RWPE1 (cell line): ENCODE results near the gene CACNB1.
"Not testable (repeated sequence)": the region's sequence is repeated elsewhere in the genome, so short reads cannot be mapped to it uniquely, and the experiment has no call there.

Source experiments
- CTCF ChIA-PET: fragments of 350-600 bp; sonication (Branson Sonifier 250); formaldehyde crosslinking; extraction: SDS; loops from one replicate; lab custom pipeline; 2021; lab: Yijun Ruan, JAX
- POLR2A ChIA-PET: fragments of 400-600 bp; formaldehyde crosslinking; extraction: SDS; loops from one replicate; lab custom pipeline; 2020; ENCODE audit warnings: antibody characterized with exemption; ENCODE audit not compliant: low non-redundant PET; lab: Yijun Ruan, JAX
- DNase-seq: peaks from one replicate; pipeline ENCODE4 v3.0.0; 2012; ENCODE audit warnings: low spot score
- H3K27ac ChIP-seq: fragments of 450-650 bp; 2 replicates; pipeline ENCODE4 v1.5.1; 2017
- TF ChIP-seq, protein P1 (sequence below): fragments of 450-650 bp; conservative IDR thresholded peaks from 2 replicates; pipeline ENCODE4 v1.5.1; 2017; ENCODE audit warnings: low read depth, mild to moderate bottlenecking

CACNB1 gene

DNA sequence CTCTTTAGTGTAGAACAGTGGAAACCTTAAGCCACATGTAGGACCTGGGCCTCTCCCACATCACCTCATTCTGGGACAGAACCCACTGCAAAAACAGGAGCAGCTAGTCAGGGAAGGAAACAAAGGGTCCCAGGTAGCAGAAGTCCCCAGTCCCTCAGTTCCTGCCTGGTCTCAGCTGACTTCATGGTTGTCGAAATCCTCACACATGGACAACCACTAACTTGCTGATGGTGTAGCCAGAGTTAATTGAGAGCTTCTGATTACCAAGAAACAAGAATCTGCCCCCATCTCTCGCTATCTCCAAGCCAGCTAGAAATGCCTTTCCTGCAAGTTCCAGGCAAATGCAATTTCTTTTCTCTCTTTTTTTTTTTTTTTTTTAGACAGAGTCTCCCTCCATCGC lies 28.0 kb downstream of the CACNB1 start:
- ChIA-PET CTCF (no interaction called here), POLR2A (interaction anchor here (0.6 kb wide), 1 partner anchor 113 kb away, joined by 3 read pairs; no protein-coding TSS in a partner anchor)
- H3K27ac ChIP-seq, result no peak overlapping the region
- DNase-seq, result no peak
- TF ChIP-seq, protein P1, sequence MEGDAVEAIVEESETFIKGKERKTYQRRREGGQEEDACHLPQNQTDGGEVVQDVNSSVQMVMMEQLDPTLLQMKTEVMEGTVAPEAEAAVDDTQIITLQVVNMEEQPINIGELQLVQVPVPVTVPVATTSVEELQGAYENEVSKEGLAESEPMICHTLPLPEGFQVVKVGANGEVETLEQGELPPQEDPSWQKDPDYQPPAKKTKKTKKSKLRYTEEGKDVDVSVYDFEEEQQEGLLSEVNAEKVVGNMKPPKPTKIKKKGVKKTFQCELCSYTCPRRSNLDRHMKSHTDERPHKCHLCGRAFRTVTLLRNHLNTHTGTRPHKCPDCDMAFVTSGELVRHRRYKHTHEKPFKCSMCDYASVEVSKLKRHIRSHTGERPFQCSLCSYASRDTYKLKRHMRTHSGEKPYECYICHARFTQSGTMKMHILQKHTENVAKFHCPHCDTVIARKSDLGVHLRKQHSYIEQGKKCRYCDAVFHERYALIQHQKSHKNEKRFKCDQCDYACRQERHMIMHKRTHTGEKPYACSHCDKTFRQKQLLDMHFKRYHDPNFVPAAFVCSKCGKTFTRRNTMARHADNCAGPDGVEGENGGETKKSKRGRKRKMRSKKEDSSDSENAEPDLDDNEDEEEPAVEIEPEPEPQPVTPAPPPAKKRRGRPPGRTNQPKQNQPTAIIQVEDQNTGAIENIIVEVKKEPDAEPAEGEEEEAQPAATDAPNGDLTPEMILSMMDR, result no peak

DNA sequence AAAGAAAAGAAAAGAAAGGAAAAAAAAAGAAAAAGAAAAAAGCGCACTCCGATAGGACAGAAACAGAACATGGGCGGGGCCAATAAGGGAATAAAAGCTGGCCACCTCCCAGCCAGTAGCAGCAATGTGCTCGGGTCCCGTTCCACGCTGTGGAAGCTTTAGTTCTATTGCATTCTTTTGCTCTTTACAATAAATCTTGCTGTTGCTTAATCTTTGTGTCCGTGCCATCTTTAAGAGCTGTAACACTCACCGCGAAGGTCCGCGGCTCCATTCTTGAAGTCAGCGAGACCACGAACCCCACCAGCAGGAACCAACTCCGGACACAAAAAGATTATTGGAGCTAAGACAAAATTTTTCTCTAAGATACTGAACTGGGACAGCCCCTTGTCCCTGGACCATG lies 28.4 kb downstream of the CACNB1 start:
- ChIA-PET POLR2A (interaction anchor here (0.6 to 0.7 kb wide), 2 partner anchors 112 to 815 kb away, joined by 3 to 13 read pairs; no protein-coding TSS in a partner anchor), CTCF (interaction anchor here (0.6 kb wide), 1 partner anchor 61 kb away, joined by 4 read pairs; no protein-coding TSS in a partner anchor)
- TF ChIP-seq, protein P1, result no peak
- H3K27ac ChIP-seq, result no peak overlapping the region
- DNase-seq, result no peak

DNA sequence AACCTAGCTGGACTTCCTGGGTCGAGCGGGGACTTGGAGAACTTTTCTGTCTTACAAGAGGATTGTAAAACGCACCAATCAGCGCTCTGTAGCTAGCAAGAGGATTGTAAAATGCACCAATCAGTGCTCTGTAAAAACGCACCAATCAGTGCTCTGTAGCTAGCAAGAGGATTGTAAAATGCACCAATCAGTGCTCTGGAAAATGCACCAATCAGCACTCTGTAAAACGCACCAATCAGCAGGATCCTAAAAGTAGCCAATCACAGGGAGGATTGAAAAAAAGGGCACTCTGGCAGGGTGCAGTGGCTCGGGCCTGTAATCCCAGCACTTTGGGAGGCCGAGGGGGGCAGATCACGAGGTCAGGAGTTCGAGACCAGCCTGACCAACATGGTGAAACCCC lies 29.0 kb downstream of the CACNB1 start:
- DNase-seq, H3K27ac ChIP-seq: not testable (repeated sequence)
- ChIA-PET POLR2A (interaction anchor here (0.7 kb wide), 1 partner anchor 816 kb away, joined by 13 read pairs; no protein-coding TSS in a partner anchor), CTCF (interaction anchor here (0.6 kb wide), 1 partner anchor 60 kb away, joined by 4 read pairs; no protein-coding TSS in a partner anchor)

DNA sequence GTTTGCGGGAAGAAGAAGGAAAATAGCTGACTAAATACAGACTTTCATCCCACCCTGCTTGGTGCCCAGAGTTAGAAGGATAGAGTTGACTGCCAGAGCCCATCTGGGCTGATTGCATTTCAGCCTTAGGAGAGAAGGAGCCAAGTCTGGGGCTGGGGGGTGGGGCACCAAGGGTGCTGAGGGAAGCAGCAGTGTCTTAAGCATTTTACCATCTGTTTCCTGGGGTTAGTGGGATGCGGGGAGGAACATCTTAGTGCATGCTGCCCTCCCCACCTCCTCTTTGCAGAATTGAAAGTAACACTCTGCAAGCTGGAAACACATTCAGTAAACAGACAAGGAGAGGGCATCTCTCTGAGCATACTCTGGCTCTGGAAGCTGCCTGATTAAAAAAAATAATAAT lies 30.0 kb downstream of the CACNB1 start:
- ChIA-PET POLR2A (interaction anchor here (0.5 kb wide), 1 partner anchor 771 kb away, joined by 8 read pairs; no protein-coding TSS in a partner anchor), CTCF (interaction anchor here (0.6 kb wide), 2 partner anchors 105 to 263 kb away, joined by 3 read pairs; no protein-coding TSS in a partner anchor)
- H3K27ac ChIP-seq, result no peak overlapping the region
- TF ChIP-seq, protein P1, result no peak
- DNase-seq, result no peak

DNA sequence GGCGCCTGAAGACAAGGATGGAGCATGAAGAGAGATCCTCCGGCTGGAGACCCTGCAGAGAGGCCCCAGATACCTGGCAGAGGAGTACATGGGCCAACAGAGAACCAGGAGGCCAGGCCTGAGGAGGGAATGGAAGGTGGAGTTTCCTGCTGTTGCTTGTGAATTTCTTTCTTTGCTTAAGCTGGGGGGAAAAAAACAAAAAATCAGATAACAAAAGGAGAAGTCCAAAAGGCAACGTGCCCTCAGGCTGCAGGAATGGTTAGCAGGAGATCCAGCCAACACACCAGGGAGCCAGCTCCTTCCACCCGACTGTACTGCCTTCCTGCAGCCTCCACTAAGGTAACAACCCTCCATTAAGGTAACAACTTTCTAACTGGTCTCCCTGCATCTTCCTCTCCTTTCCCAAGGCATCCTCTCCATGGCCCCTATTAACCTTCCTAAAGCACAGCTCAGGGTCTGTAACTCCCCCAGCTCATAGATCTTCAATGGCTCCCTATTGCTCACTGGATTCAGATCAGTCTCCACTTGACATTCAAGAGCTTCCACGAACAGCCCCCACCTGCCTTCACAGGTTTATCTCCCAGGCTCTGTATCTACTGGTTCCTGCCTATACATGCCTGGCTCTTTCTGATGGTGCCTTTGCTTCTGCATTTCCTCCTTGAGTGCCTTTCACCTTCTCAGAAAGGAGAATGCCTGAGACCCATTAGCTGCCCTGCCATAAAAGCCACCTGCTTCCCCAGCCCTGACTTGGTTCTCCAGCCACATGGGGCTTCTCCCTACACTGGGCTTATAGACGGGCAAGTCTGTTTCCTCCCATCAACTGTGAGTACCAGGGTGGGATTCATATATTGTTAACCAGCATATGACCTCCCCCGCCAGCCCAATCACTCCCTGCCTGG lies 30.8 kb downstream of the CACNB1 start:
- TF ChIP-seq, protein P1, result no peak
- no peak overlapping the region for H3K27ac ChIP-seq
- CTCF ChIA-PET, result interaction anchor here (0.5 to 2.6 kb wide), 5 partner anchors 8 to 490 kb away, joined by 3 to 8 read pairs (median 4); no protein-coding TSS in a partner anchor

DNA sequence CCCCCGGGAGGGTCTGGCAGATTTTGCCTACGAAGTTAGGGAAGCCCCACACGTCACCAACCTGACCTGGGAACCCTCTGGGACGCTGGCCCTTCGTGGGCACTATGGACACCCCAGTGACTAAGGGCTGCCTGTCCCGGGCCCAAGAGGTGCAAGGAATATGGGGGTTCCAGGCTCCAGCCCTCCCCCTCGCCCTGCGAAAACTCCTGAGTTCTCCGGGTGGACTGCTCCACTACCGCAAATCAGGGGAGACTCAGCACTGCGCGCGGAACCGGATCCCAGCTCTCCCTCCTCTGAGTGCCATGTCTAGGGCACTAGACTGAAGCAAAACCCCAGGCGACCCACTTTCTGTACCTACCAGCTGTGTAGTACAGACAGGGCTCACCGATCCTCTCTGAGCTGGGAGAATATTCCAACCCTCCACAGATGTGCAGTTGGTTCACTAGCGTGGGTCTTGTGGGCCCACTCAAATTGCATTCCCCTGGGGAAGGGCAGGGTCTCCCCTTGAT lies 31.6 kb downstream of the CACNB1 start, which contains the start of gene ARL5C:
Gene ARL5C, minus strand, starts transcription at position 321 of the 509 bp plus-strand sequence. CDS start 401 bp downstream, outside the sequence.
- no peak within 1 kb of the TSS for H3K27ac ChIP-seq
- TF ChIP-seq, protein P1, result no peak
- POLR2A ChIA-PET, result no interaction called here
- CTCF ChIA-PET, result interaction anchor here (0.5 to 2.6 kb wide), 6 partner anchors 9 to 459 kb away, joined by 3 to 38 read pairs (median 7); no protein-coding TSS in a partner anchor
- DNase-seq, result no peak

More for the DNA sequence above, 30.8 kb downstream of the CACNB1 start:
- no peak for DNase-seq
- POLR2A ChIA-PET, result no interaction called here
